OCI-LY7 (cell line): ENCODE results near the gene CCDC152. TPM values are rescaled to one million over a fixed set of nuclear protein-coding genes. Genes with fewer than 3 reads are reported as not detected.

Experiments used
- BruUV-seq: library from RNA; stranded (reverse); fragments of 400-500 nt; replicated peaks from 2 replicates; lab custom pipeline; 2021; lab: Mats Ljungman, UMichigan
- CTCF ChIA-PET: fragments of 300-600 bp; sonication (Branson Sonifier 250); formaldehyde crosslinking; loops from one replicate; lab custom pipeline; 2022; ENCODE audit warnings: antibody characterized with exemption; ENCODE audit not compliant: unreplicated experiment; lab: Charles Lee
- POLR2A ChIA-PET: fragments of 300-600 bp; sonication (Branson Sonifier 250); formaldehyde crosslinking; loops from one replicate; lab custom pipeline; 2022; ENCODE audit warnings: antibody characterized with exemption; lab: Charles Lee
- DNase-seq: peaks from one replicate; pipeline ENCODE4 v3.0.0-alpha.2; 2015; ENCODE audit warnings: low spot score
- H2AFZ ChIP-seq: fragments of 200-600 bp; sonication (generic), shearing (Covaris generic); 2 replicates; pipeline ENCODE4 v1.6.1; 2014; ENCODE audit warnings: mild to moderate bottlenecking, antibody characterized with exemption, low read length, moderate library complexity
- H3K27ac ChIP-seq: fragments of 200-600 bp; sonication (generic); 2 replicates; pipeline ENCODE4 v1.5.1; 2014; ENCODE audit warnings: mixed run types, low read depth, mild to moderate bottlenecking, moderate library complexity, low read length, inconsistent platforms; ENCODE audit not compliant: poor library complexity, severe bottlenecking
- H3K36me3 ChIP-seq: fragments of 200-600 bp; sonication (generic); 2 replicates; pipeline ENCODE4 v1.6.1; 2014; ENCODE audit warnings: mild to moderate bottlenecking, antibody characterized with exemption, low read length, moderate library complexity, mixed read lengths; ENCODE audit not compliant: insufficient read depth
- H3K4me1 ChIP-seq: fragments of 200-600 bp; sonication (generic); 2 replicates; pipeline ENCODE4 v1.5.1; 2014; ENCODE audit warnings: mild to moderate bottlenecking, low read length; ENCODE audit not compliant: insufficient read depth, poor library complexity, severe bottlenecking
- H3K4me2 ChIP-seq: fragments of 200-600 bp; sonication (generic); 2 replicates; pipeline ENCODE4 v1.6.1; 2014; ENCODE audit warnings: mild to moderate bottlenecking, low read length
- H3K4me3 ChIP-seq: fragments of 200-600 bp; sonication (generic); 2 replicates; pipeline ENCODE4 v1.5.1; 2014; ENCODE audit warnings: mild to moderate bottlenecking, low read depth, low read length; ENCODE audit not compliant: poor library complexity, severe bottlenecking
- H3K79me2 ChIP-seq: fragments of 200-600 bp; sonication (generic); 2 replicates; pipeline ENCODE4 v1.6.1; 2016; ENCODE audit warnings: low read depth, mild to moderate bottlenecking, low read length, moderate library complexity, mixed read lengths; ENCODE audit not compliant: insufficient read depth
- H3K9me2 ChIP-seq: fragments of 200-600 bp; sonication (generic); 2 replicates; pipeline ENCODE4 v1.6.1; 2016; ENCODE audit warnings: mild to moderate bottlenecking, low read length, mixed read lengths; ENCODE audit not compliant: insufficient read depth
- H3K9me3 ChIP-seq: fragments of 200-600 bp; sonication (generic); 2 replicates; pipeline ENCODE4 v1.6.1; 2014; ENCODE audit warnings: mild to moderate bottlenecking, mixed run types, low read length, mixed read lengths
- H4K20me1 ChIP-seq: fragments of 200-600 bp; sonication (generic); 2 replicates; pipeline ENCODE4 v1.6.1; 2014; ENCODE audit warnings: mild to moderate bottlenecking, antibody characterized with exemption, low read length, moderate library complexity, mixed read lengths; ENCODE audit not compliant: insufficient read depth
- CTCF ChIP-seq: fragments of 200-600 bp; sonication (generic); conservative IDR thresholded peaks from 2 replicates; pipeline ENCODE4 v1.5.1; 2014; ENCODE audit warnings: mild to moderate bottlenecking, antibody characterized with exemption, low read length, moderate library complexity, mixed read lengths
- EZH2phosphoT487 ChIP-seq: fragments of 200-600 bp; sonication (generic); IDR thresholded peaks from 2 replicates; pipeline ENCODE4 v1.6.1; 2018; ENCODE audit warnings: low read depth, borderline replicate concordance, mild to moderate bottlenecking, mixed run types, antibody characterized with exemption, low read length, moderate library complexity, mixed read lengths
- intact Hi-C: fragments of 100-400 bp; cut with micrococcal nuclease; formaldehyde crosslinking; loops from one replicate; pipeline ENCODE4 v1.10.0; 2022; ENCODE audit not compliant: unreplicated experiment
- total RNA-seq, 2 experiments: library from RNA; depleted of rRNA in 1 of 2; stranded (reverse); fragments of >200 nt in 1 of 2; shearing (Covaris generic) in 1 of 2; gene quantifications; 2 replicates each; pipeline ENCODE4 v1.2.3, GENCODE V29; 2014 to 2022

CCDC152 gene
- total RNA-seq, 2 experiments from 2014 or later: not detected

DNA sequence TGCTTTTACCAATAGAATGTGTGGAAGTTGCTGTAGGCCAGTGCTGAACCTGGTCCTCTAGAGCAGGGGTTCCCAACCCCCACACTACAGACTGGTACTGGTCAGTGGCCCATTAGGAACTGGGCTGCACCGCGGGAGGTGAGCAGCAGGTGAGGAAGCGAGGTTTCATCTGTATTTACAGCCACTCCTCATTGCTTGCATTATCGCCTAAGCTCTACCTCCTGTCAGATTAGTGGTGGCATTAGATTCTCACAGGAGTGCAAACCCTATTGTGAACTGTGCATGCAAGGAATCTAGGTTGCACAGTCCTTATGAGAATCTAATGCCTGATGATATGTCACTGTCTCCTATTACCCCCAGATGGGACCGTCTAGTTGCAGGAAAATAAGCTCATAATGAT, 6.1 kb upstream of the CCDC152 start:
- no peak for DNase-seq
- H3K9me3 ChIP-seq: no peaks in the 10 kb centered on the region
- H2AFZ ChIP-seq: no peak overlapping the region
- ChIA-PET POLR2A (no interaction called here), CTCF (no interaction called here)
- H3K4me3 ChIP-seq: no peak overlapping the region
- no peaks in the 10 kb centered on the region for H3K4me1 ChIP-seq
- H3K27ac ChIP-seq: no peak overlapping the region
- TF ChIP-seq CTCF: no peak
- no peak for TF ChIP-seq EZH2phosphoT487
- intact Hi-C loops: no loop called here
- BruUV-seq: no TSS peak
- H4K20me1 ChIP-seq: no peaks in the 10 kb centered on the region
- no peaks in the 10 kb centered on the region for H3K36me3 ChIP-seq
- no peaks in the 10 kb centered on the region for H3K9me2 ChIP-seq
- no peak overlapping the region for H3K4me2 ChIP-seq
- no peaks in the 10 kb centered on the region for H3K79me2 ChIP-seq

DNA sequence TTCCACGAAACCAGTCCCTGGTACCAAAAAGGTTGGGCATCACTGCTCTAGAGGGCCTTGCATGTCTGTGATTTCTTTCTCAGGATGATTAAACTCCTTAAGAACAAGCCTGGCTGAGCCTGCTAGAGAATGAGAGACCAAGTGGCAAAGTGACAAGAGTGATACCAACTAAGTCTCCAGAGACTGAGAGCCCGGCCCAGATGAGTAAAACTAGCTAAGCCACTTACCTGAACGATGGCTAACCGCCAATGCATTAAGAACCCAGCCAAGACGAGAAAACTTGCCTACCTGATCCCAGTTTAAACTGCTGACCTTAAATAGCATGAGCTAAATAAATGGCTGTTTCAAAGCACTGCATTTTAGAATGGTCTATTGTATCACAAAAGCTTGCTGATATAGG, 5.6 kb upstream of the CCDC152 start:
- DNase-seq: no peak
- no peaks in the 10 kb centered on the region for H3K9me2 ChIP-seq
- H3K9me3 ChIP-seq: no peaks in the 10 kb centered on the region
- no peak overlapping the region for H3K27ac ChIP-seq
- intact Hi-C loops: no loop called here
- H3K36me3 ChIP-seq: no peaks in the 10 kb centered on the region
- no peaks in the 10 kb centered on the region for H3K4me1 ChIP-seq
- H4K20me1 ChIP-seq: no peaks in the 10 kb centered on the region
- no peak overlapping the region for H3K4me2 ChIP-seq
- H3K79me2 ChIP-seq: no peaks in the 10 kb centered on the region
- BruUV-seq: no TSS peak
- POLR2A ChIA-PET: no interaction called here
- no peak overlapping the region for H3K4me3 ChIP-seq
- CTCF ChIA-PET: no interaction called here
- no peak for TF ChIP-seq CTCF
- TF ChIP-seq EZH2phosphoT487: no peak
- H2AFZ ChIP-seq: no peak overlapping the region

DNA sequence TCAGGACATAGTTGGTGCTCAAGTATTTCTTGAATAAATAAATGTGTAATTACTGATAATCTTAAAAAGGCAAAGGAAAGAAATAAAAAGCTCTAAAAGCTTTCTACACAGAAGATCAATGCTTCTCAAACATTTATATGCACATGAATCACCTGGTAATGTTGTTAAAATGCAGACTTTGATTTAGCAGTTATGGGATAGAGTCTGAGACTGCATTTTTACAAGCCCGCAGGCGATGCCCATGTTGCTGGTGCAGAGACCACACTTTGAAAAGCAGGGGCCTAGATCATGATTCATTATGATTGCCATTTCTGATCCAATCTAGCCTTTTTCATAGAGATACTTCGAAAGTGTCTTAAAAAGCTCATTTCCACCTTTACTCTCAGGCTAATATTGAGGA, 3.5 kb upstream of the CCDC152 start:
- POLR2A ChIA-PET: no interaction called here
- no peaks in the 10 kb centered on the region for H3K79me2 ChIP-seq
- TF ChIP-seq EZH2phosphoT487: no peak
- no peak for TF ChIP-seq CTCF
- H3K4me3 ChIP-seq: no peak overlapping the region
- H2AFZ ChIP-seq: no peak overlapping the region
- CTCF ChIA-PET: no interaction called here
- no peaks in the 10 kb centered on the region for H4K20me1 ChIP-seq
- no peaks in the 10 kb centered on the region for H3K4me1 ChIP-seq
- H3K27ac ChIP-seq: no peak overlapping the region
- DNase-seq: no peak
- no peak overlapping the region for H3K4me2 ChIP-seq
- no peaks in the 10 kb centered on the region for H3K9me2 ChIP-seq
- H3K36me3 ChIP-seq: no peaks in the 10 kb centered on the region
- BruUV-seq: no TSS peak
- no peaks in the 10 kb centered on the region for H3K9me3 ChIP-seq
- intact Hi-C loops: no loop called here
